NCI-H128 (cell line): ENCODE measurements around the gene DNASE1L2.
"Not testable (repeated sequence)": the region's sequence is repeated elsewhere in the genome, so short reads cannot be mapped to it uniquely, and the experiment has no call there.

ENCODE experiments used
- DNase-seq: peaks from one replicate; lab custom pipeline; 2025; ENCODE audit not compliant: unreplicated experiment; lab: John Stamatoyannopoulos, UW

DNASE1L2 gene

DNA sequence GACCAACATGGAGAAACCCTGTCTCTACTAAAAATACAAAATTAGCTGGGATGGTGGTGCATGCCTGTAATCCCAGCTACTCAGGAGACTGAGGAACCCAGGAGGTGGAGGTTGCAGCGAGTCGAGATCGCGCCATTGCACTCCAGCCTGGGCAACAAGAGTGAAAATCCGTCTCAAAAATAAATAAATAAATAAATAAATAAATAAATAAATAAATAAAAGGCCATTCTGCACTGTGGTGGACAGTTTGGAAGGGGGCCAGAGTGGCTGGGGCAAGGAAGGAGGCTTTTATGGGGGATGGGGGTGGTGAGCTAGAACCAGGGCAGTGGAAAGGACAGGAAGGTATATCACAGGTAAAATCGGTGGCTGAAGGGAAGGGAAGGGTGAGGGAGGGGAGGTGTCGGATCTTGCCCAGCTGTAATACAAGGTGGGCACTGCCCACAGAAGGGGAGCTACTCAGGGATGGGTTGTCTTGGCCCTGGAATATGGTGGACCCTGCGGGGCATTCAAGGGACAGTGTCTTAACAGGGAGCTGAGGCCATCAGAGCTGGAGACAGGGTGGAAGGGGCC lies 33.0 kb upstream of the DNASE1L2 start:
- not testable (repeated sequence) for DNase-seq

DNA sequence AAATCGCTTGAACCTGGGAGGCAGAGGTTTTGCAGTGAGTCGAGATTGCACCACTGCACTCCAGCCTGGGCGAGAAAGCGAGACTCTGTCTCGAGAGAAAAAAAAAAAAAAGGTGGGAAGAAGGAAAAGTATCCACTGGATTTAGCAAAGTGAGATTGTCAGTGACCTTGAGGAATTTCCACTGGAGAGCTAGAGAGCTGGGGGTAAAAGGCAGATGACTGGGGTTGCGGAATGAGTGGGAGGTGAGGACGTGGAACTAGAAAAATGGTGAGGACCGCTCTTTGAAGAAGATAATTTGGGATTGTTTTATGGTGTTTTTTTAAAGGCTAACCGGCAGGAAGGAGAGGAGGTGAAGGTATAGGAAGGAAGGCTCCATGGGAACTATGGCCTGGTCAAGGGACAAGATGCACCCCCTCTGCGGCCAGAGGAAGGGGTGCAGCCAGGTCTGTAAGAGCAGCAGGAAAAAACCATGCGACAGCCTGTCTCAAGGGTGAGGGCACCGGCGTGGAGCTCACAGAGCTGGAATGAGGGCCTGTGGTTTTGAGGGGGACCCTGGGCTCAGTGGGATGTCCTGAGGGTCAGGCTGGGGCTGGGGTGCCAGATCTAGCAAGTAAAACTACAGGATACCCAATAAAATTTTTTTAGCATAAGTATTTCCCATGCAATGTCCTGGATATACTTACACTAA lies 31.7 kb upstream of the DNASE1L2 start:
- DNase-seq = no peak

DNA sequence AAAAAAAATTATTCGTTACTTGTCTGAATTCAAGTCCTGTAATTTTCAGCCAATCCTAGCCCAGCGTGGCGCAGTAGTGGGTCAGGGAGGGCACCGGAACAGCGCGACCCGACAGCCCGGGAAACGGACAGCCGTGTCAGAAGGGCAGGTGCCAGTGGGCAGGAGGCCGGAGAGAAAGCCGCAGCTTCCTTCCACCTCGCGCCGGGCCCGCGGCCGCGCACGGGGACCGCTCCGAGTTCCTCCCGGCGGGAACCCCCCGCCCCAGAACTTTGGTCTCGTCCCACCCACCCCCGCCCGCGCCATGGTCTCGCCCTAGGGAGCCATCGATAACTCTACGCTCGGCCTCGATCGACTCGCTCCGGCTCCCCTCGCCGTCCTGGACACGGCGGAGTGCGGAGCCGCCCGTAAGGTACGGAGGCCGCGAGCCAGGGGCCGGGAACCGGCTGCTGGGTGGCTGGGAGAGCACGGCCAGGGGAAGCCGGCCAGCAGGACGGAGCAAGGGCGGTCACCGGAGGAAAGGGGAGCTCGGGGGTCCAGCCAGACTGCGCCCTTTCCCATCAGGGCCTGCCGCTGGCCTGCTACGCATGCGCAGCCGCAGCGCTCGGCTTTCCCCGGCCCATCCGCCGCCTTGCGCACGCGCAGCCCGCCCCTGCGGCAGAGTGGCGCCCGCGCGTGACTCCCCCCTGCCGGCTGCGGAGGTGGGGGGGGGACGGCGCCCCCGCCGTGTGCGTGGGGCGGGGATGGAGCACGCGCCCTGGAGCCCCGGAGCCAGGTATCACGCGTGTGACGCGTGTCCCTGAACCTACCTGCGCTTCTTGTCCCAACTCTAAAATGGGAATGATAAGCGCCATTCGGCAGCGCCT lies 30.9 kb upstream of the DNASE1L2 start, which contains the start of gene MLST8:
Gene MLST8, plus strand, starts transcription at position 351 of the 863 bp plus-strand sequence. CDS start 632 bp downstream, outside the sequence.
- DNase-seq = peak; percentile 64

DNA sequence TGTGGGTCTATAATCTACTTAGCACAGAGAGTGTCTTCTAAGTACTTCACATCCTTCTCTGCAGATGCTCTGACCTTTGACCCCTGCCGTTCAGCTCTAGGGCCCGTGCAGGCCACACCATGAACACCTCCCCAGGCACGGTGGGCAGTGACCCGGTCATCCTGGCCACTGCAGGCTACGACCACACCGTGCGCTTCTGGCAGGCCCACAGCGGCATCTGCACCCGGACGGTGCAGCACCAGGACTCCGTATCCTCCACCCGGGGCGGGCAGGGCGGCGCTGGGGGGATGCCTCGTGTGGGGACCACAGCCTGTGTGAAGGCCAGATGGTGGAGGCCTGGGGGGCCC lies 30.3 kb upstream of the DNASE1L2 start:
- DNase-seq = no peak

DNA sequence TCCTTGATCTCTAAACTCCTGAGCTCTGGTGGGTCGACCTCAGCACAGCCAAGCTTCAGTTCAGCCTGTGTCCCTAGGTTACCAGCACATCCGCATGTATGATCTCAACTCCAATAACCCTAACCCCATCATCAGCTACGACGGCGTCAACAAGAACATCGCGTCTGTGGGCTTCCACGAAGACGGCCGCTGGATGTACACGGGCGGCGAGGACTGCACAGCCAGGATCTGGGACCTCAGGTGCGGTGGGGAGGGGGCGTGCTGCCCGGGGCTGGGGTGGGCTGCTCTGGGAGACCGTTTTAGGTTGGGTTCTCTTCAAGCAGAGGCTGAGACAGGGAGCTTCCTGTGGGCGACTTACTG lies 29.8 kb upstream of the DNASE1L2 start:
- no peak for DNase-seq

DNA sequence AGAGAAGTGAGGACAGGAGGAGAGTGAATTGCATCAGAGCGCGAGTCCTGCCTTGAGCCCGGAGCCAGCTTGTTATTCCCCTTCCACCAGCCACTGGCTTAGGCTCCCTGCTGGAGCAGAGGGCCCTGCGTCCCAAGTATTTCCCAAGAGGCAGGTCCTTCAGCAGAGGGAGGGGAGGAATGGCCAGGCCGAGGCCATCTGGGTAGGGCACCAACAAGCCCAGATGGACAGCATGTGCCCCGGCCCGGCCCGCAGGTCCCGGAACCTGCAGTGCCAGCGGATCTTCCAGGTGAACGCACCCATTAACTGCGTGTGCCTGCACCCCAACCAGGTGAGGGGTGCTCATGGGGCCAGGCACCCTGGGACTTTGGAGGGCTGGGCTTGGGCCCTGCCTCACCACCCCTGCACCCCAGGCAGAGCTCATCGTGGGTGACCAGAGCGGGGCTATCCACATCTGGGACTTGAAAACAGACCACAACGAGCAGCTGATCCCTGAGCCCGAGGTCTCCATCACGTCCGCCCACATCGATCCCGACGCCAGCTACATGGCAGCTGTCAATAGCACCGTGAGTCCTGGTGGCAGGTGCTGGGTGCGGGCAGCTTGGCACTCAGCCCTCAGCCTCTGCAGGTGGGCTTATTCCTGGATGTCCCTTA lies 29.3 kb upstream of the DNASE1L2 start:
- DNase-seq = no peak

DNA sequence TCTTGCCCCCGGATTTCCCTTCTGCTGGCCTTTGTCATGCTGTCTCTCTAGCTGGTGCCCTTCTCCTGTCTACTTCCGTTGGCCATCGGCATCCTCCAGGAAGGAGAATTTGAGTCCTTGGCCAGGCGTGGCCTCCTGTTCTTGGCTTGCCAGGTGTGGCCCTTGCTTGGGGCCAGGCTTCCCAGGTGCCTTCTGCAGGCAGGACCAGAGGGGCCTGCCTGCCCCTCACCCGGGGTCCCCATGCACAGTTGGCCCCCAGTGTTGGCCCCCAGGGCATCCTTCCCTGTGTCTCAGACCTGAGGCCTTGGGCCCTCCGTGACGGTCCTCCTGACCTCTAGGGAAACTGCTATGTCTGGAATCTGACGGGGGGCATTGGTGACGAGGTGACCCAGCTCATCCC lies 28.4 kb upstream of the DNASE1L2 start:
- no peak for DNase-seq

DNA sequence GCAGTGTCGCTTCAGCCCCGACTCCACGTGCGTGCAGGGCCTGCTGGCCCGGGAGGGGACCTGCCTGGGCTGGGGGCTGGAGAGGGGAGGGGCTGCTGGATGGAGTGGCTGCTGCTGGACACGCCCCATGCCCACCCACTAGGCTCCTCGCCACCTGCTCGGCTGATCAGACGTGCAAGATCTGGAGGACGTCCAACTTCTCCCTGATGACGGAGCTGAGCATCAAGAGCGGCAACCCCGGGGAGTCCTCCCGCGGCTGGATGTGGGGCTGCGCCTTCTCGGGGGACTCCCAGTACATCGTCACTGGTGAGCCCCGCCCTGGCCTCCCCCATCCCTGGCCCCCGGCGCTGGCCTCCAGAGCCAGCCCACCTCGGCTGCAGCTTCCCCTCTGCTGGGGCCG lies 27.9 kb upstream of the DNASE1L2 start:
- DNase-seq = no peak

DNA sequence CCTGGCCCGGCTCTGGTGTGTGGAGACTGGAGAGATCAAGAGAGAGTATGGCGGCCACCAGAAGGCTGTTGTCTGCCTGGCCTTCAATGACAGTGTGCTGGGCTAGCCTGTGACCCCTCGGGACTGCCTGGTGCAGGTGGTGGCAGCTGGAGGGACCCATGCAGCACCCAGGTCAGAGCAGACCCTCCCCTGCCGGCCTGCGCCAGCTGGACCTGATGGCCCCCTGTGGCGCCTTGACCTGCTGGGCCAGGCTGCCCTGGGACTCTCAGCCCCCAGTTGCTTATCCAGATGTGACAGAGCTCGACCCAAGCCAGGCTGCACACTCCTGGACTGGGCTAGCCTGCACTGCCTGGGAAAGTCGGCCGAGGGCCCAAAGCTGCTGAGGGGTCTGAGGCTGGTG lies 27.5 kb upstream of the DNASE1L2 start:
- DNase-seq = no peak

DNA sequence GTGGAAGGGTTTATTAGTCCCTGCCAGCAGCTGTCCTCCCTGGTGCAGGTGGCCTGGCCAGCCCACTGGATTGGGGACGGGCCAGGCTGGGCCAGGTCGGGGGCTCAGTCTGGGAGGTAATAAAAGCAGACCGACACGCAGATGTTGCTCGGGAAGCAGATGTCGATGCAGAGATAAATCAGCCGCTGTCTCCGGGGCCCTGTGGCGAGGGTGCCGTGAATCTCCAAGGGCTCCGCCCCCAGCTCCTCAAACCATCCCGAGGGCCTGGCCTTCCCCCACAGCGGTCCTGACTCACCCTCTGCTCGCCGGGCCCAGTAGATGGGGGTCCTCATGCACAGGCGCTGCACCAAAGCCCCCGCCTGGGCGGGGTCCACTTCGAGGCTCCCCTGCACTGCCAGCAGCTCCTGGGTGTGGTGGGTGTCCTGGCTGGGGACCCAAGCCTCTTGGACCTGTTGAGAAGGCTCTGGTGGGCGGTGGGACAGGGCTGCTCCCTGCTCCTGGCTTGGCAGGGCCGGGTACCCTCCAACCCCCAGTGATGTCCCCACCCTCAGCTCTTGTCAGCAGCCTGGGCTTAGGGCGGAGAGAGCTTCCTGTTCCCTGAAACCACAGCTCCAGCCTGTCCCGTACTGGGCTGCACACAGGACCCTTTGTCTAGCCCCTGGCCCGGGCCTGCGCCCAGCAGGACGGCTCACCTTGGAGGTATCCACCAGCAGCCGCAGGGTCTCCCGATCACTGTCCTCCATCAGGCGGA lies 26.8 kb upstream of the DNASE1L2 start:
- DNase-seq = no peak

DNA sequence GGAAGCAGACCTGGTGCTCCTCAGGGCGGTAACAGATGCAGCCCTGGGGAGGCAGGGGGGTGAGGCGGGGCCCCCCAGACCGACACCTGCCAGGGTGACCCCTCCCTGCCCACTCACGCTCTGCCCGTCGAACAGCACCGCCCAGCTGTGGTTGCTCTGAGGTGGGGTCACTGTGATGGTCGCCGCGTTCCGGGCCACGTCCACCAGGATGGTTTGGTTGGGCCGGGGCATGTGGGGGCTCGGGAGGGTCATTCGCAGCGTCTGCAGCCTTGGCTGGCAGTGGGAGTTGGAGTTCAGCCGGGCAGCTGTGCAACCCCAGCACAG lies 26.3 kb upstream of the DNASE1L2 start:
- no peak for DNase-seq

DNA sequence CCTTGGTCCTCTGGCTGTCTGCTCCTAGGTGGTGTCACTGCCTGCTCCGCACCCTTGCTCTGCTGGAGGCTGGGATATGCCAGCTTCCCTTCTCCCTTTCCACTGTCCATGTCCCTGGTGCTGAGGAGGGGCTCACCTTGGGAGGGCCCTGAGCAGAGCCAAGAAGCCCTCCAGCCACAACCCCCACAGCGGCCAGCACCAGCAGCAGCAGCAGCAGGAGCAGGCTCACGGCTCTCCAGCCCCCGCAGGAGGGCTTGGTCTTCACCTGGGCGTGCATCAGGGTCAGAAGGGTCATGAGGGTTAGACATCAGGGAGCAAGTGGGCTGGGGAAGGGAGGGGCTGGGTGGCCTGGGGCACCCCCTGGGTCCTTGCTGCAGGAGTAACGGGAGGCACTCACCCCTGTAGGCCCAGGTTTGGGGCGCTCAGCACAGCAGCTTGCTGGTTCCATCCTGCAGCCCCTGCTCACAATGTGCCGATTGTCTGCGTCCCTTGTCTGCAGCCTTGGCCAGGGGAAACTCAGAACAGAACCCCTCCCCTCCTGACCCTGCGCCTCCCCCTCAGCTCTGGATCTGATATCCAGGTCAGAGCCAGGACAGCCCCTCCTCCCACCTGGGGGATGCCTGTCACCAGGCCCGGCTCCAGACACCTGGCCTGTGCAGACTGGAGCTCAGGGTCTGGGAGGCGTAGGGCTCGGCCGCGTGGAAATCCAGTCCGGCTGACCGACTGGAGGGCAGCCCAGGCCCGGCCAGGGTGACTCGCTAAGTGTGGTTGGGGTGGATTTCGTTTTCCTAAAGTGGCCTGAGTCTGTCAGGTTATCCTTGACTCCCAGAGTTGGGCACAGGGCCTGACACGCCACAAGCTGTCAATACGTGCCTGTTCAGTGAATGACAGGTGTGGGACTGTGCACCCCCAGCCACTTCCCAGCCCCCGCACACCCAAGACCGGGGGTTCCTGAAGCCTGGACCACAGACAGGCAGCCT lies 25.6 kb upstream of the DNASE1L2 start, which contains the start of gene BRICD5:
Gene BRICD5, minus strand, starts transcription at position 478 of the 980 bp plus-strand sequence. Its CDS starts 30 bp downstream, at position 448.
- no peak for DNase-seq

DNA sequence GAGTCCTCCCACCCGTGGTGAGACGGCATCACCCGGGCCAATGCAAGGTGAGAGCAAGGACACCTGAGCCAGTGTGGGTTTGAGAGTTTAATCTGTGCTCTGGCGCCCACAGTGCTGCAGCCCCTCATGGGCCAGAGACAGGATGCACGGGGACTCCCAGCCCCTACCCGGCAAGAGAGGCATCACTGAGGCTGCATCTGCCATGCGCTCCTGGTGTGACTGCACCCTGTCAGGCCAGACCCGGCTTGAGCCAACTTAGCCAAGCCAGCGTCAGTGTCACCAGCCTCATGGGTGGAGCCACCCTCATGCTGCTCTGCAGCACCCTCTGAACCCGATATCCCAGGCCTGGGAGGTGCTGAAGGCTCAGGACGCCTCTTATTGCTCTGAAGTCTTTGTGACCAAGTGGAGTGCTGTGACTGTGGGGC lies 24.3 kb upstream of the DNASE1L2 start:
- DNase-seq = no peak

DNA sequence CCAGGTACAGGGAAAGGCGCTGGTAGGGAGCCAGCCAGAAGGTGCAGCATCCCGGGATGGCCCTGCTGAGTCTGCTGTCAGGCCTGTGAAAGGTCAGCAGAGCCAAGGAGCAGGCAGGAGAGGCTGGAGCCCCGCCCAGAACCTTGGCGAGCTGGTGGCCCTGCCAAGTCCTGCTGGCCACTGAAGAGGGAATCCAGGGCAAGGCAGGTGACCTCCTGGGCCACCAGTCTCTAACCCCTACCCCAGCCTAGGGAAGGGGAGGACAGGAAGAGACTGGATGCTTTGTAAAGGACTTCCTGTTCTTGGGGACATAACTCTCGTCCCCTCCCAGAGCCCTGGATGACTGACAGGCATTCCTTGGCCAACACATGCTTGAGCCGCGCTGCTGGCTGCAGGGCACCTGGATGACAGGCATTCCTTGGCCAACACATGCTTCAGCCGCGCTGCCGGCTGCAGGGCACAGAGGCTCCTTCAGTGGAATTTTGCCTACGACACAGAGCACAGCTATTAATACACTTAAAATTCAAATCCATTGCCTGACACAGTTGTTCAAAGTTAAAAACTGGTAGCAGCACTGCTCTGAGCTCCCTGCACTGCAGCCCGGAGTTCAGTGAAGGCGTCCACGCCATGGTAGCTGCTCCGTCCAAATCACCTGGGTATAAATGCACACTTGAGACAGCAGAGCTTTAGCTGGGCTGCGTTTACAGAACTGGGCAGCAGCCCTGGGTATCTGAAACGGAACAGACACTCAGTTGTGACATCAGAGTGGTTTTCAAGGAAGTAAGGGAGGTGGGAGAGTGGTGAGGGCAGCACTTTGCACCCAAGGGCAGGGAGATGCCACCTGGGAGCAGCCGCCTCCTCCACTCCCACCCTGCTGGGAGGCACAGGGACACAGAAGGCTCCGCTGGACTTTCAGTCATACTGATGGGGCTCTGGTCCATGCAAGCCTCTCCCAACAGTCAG lies 23.6 kb upstream of the DNASE1L2 start:
- DNase-seq = no peak

DNA sequence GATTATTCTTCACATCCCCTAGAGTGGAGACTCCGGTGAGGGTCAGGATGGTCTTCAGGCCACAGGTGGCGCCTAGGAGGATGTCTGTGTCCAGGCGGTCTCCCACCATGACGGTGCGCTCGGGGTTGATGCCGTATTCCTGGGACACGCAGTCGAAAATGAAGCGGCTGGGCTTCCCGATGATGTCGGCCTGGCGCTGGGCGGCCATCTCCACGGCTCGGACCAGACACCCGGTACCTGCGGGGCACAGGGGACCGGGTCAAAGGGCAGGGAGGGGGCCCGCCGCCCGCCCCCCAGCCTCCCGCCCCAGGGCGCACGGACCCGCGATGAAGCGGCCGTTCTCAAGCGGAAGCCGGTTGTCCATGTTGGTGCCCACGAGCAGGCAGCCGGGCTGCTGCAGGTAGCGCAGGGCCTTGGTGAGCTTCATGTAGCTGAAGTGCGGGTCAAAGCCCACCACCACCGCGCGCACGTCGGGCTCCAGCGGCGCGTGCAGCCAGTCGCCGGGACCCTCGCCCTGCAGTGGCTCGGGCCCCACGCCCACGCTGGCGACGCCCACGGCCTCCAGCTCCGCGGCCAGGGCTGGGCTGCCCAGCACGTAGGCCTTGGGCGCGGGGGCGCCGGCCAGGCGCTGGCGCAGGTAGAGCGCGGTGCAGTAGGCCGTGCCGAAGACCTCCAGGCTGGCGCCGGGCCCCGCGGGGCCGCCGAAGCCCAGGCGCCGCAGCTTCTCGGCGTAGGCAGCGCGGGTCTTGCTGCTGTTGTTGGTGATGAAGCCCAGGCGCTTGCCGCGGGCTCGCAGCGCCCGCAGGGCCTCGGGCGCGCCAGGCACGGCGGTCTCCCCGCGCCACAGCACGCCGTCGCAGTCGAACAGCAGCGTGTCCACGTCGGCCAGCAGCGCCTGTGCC lies 22.2 kb upstream of the DNASE1L2 start:
- DNase-seq = no peak

DNA sequence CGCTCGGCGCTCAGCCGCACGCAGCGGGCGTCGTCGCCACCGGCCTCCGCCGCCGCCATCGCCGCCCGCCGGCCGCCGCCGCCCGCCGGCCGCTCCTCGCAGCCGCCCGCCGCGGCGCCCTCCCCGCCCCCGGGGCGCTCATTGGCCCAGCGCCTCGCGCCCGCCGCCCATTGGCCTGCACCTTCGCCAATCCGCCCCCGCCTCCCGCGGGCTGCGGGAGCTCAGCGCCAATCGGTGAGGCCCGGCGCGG lies 21.6 kb upstream of the DNASE1L2 start, which contains the start of gene PGP:
Gene PGP, minus strand, starts transcription at position 122 of the 250 bp plus-strand sequence. Its CDS starts 63 bp downstream, at position 59.
- DNase-seq = no peak

DNA sequence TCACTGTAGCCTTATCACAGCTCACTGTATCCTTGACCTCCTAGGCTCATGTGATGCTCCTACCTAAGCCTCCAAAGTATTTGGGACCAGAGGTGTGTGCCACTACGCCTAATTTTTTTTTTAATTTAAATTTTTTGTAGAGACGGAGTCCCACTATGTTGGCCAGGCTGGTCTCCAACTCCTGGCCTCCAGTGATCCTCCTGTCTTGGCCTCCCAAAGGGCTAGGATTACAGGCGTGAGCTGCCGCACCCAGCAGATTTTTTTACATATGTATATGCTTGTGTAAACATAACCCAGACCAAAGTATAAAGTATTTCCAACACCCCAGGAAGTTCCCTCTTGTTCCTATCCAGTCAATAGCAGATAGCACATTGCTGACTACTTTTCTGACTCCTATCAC lies 19.9 kb upstream of the DNASE1L2 start:
- no peak for DNase-seq
